ENCODE data around the gene STXBP6. TPM values are rescaled to one million over a fixed set of nuclear protein-coding genes. Genes with fewer than 3 reads are reported as not detected.
"Not testable (repeated sequence)": the region's sequence is repeated elsewhere in the genome, so short reads cannot be mapped to it uniquely, and the experiment has no call there.

Gene STXBP6
- total RNA-seq, 1 experiment from 2014 or later, result 0.27 TPM

DNA sequence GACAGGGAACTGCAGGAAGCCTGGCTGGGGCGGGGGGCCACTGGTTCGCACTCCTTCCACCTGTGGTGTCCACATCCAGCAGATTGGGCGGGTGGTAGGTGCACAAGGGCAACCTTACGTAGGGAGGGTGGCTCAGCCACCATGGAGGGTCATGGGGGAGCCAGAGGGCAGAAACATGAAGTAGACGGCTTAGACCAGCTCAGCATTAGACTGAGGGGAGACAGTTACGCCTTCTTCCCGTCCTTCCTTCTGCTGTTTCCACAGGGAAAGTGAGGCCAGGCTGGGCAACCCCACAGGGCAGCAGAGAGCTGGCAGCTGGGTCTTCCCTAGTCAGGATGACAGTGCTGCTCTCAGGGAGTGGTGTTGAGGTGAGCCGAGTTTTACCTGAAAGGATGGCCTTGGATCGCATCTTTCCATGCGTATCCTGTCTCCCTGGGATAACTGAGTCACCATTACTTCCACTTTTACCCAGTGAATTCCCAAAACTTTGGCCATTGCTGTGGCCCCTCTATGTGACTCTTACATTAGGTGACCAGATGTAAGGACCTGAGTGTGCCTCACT is 245.9 kb downstream of the STXBP6 start:
- H3K79me2 ChIP-seq (ENCODE audit: insufficient read depth, low read length), result no peaks in the 10 kb centered on the region
- no peaks in the 10 kb centered on the region for H3K9me2 ChIP-seq (ENCODE audit: insufficient read depth)
- no TSS peak for BruUV-seq (replicated peaks)
- RAD21 ChIA-PET (ENCODE audit: low non-redundant PET in 1 of 2, low total read pairs in 2 of 2, uncharacterized antibody in 2 of 2, unreplicated experiment in 2 of 2), result no interaction called here
- H3K9ac ChIP-seq (ENCODE audit: low read length), result no peak overlapping the region
- H3K4me2 ChIP-seq (ENCODE audit: low read length), result no peak overlapping the region
- H3K4me1 ChIP-seq (ENCODE audit: control insufficient read depth in 1 of 2, insufficient read depth in 2 of 2, low read length in 2 of 2), result no peaks in the 10 kb centered on the region
- no peaks in the 10 kb centered on the region for H4K20me1 ChIP-seq (ENCODE audit: insufficient read depth)
- H3K27ac ChIP-seq (ENCODE audit: low read depth, low read length), result no peak overlapping the region
- POLR2A ChIA-PET, result no interaction called here
- no peak for ATAC-seq
- TF ChIP-seq EZH2 (IDR thresholded peaks at IDR 0.05), result no peak
- TF ChIP-seq, protein P1, sequence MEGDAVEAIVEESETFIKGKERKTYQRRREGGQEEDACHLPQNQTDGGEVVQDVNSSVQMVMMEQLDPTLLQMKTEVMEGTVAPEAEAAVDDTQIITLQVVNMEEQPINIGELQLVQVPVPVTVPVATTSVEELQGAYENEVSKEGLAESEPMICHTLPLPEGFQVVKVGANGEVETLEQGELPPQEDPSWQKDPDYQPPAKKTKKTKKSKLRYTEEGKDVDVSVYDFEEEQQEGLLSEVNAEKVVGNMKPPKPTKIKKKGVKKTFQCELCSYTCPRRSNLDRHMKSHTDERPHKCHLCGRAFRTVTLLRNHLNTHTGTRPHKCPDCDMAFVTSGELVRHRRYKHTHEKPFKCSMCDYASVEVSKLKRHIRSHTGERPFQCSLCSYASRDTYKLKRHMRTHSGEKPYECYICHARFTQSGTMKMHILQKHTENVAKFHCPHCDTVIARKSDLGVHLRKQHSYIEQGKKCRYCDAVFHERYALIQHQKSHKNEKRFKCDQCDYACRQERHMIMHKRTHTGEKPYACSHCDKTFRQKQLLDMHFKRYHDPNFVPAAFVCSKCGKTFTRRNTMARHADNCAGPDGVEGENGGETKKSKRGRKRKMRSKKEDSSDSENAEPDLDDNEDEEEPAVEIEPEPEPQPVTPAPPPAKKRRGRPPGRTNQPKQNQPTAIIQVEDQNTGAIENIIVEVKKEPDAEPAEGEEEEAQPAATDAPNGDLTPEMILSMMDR (IDR thresholded peaks at IDR 0.05 in 2 of 3, conservative IDR thresholded peaks at IDR 0.05 in 1 of 3; ENCODE audit: borderline replicate concordance in 1 of 3, insufficient read depth in 1 of 3, low read depth in 2 of 3, low read length in 2 of 3), result no peak
- no peak for TF ChIP-seq MAX (IDR thresholded peaks at IDR 0.05)
- TF ChIP-seq CEBPB (IDR thresholded peaks at IDR 0.05; ENCODE audit: low read depth), result no peak
- TF ChIP-seq, protein P2, sequence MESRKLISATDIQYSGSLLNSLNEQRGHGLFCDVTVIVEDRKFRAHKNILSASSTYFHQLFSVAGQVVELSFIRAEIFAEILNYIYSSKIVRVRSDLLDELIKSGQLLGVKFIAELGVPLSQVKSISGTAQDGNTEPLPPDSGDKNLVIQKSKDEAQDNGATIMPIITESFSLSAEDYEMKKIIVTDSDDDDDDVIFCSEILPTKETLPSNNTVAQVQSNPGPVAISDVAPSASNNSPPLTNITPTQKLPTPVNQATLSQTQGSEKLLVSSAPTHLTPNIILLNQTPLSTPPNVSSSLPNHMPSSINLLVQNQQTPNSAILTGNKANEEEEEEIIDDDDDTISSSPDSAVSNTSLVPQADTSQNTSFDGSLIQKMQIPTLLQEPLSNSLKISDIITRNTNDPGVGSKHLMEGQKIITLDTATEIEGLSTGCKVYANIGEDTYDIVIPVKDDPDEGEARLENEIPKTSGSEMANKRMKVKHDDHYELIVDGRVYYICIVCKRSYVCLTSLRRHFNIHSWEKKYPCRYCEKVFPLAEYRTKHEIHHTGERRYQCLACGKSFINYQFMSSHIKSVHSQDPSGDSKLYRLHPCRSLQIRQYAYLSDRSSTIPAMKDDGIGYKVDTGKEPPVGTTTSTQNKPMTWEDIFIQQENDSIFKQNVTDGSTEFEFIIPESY (IDR thresholded peaks at IDR 0.05; ENCODE audit: extremely low read depth, insufficient replicate concordance, low read length), result no peak
- no peak for TF ChIP-seq SRF (IDR thresholded peaks at IDR 0.05; ENCODE audit: low read depth)
- no peak for TF ChIP-seq YY1 (IDR thresholded peaks at IDR 0.05; ENCODE audit: extremely low read depth, insufficient replicate concordance, low read depth, low read length)
- TF ChIP-seq POLR2AphosphoS5 (IDR thresholded peaks at IDR 0.05; ENCODE audit: low read depth, low read length), result no peak
- no peak for TF ChIP-seq SP1 (IDR thresholded peaks at IDR 0.05; ENCODE audit: low read depth)
- no peaks in the 10 kb centered on the region for H3K27me3 ChIP-seq (ENCODE audit: insufficient read depth, low read length)
- no peaks in the 10 kb centered on the region for H3K9me3 ChIP-seq (ENCODE audit: control insufficient read depth in 1 of 2, insufficient read depth in 1 of 2, low read depth in 1 of 2, low read length in 2 of 2)
- CTCF ChIA-PET, result no interaction called here
- no peak overlapping the region for H2AFZ ChIP-seq (ENCODE audit: low read depth, low read length, poor library complexity, severe bottlenecking)
- no peak for DNase-seq (ENCODE audit: low read depth, low spot score)
- H3K36me3 ChIP-seq (ENCODE audit: control insufficient read depth in 1 of 2, insufficient read depth in 2 of 2, low read length in 2 of 2), result no peaks in the 10 kb centered on the region
- H3K4me3 ChIP-seq (replicated peaks in 1 of 2; ENCODE audit: low read depth in 1 of 2, low read length in 2 of 2), result no peak overlapping the region
- intact Hi-C loops (cut with micrococcal nuclease), result no loop called here

GRCh38 chr14:24803426-24803825 is 246.5 kb downstream of the STXBP6 start:
- POLR2A ChIA-PET; H3K9me3 ChIP-seq (ENCODE audit: control insufficient read depth in 1 of 2, insufficient read depth in 1 of 2, low read depth in 1 of 2, low read length in 2 of 2); H3K4me2 ChIP-seq (ENCODE audit: low read length); H3K79me2 ChIP-seq (ENCODE audit: insufficient read depth, low read length); H3K9me2 ChIP-seq (ENCODE audit: insufficient read depth); intact Hi-C loops (cut with micrococcal nuclease); CTCF ChIA-PET; H3K4me3 ChIP-seq (replicated peaks in 1 of 2; ENCODE audit: low read depth in 1 of 2, low read length in 2 of 2); H3K27me3 ChIP-seq (ENCODE audit: insufficient read depth, low read length); H4K20me1 ChIP-seq (ENCODE audit: insufficient read depth); H3K36me3 ChIP-seq (ENCODE audit: control insufficient read depth in 1 of 2, insufficient read depth in 2 of 2, low read length in 2 of 2); H3K4me1 ChIP-seq (ENCODE audit: control insufficient read depth in 1 of 2, insufficient read depth in 2 of 2, low read length in 2 of 2); BruUV-seq (replicated peaks); H2AFZ ChIP-seq (ENCODE audit: low read depth, low read length, poor library complexity, severe bottlenecking); H3K9ac ChIP-seq (ENCODE audit: low read length); ATAC-seq; H3K27ac ChIP-seq (ENCODE audit: low read depth, low read length); RAD21 ChIA-PET (ENCODE audit: low non-redundant PET in 1 of 2, low total read pairs in 2 of 2, uncharacterized antibody in 2 of 2, unreplicated experiment in 2 of 2); DNase-seq (ENCODE audit: low read depth, low spot score): not testable (repeated sequence)

Data from HCT116 (cell line).